ENCODE results near the gene PTPRK. TPM values are rescaled to one million over a fixed set of nuclear protein-coding genes. Genes with fewer than 3 reads are reported as not detected.

PTPRK gene
- total and polyA plus RNA-seq, 9 of the 15 experiments (the other 6 are each of a cell fraction or from before 2014, with no cell fraction given), result 0.04 to 0.51 TPM; not detected in 7

DNA sequence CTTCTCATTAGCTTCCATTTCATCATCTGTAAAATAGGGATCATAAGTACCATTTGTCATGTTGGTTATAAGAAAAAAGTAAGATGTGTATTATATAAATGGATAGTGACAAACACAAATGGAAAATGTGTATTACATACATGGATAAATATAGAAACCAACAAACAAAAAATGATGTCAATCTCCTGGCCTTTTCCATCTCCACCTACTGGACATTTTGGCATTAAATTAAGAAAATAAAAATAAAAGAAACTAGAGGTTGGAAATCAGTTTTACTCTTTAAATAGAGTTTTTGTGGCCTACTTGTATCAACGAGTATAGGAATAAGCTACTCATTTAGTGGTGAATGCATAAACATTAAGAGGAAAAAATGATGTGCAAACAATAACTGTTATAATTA, 552.0 kb downstream of the PTPRK start:
- H3K9me3 ChIP-seq (replicated peaks; ENCODE audit: control insufficient read depth, insufficient read depth, low read depth, low read length), result no peaks in the 10 kb centered on the region
- DNase-seq (ENCODE audit: extremely low read depth in 1 of 4, low spot score in 3 of 4), result no peak
- no peak overlapping the region for H3K27ac ChIP-seq (ENCODE audit: extremely low read depth, low read depth, low read length)
- WGBS (ENCODE audit: insufficient coverage, low coverage, missing lambda C conversion rate), result 0% methylated on average over 1 of the region's 1 CpG
- no peak overlapping the region for H3K4me3 ChIP-seq
- in situ Hi-C loops (cut with MboI) (no loop called here), intact Hi-C loops (cut with micrococcal nuclease) (no loop called here)
- no peaks in the 10 kb centered on the region for H4K20me1 ChIP-seq (replicated peaks; ENCODE audit: control insufficient read depth, insufficient read depth, low read length)
- CTCF ChIA-PET (ENCODE audit: low intra/inter-chr PET ratio), result no interaction called here
- no peaks in the 10 kb centered on the region for H3K36me3 ChIP-seq (ENCODE audit: control insufficient read depth, insufficient read depth, low read length)
- TF ChIP-seq, protein P1, sequence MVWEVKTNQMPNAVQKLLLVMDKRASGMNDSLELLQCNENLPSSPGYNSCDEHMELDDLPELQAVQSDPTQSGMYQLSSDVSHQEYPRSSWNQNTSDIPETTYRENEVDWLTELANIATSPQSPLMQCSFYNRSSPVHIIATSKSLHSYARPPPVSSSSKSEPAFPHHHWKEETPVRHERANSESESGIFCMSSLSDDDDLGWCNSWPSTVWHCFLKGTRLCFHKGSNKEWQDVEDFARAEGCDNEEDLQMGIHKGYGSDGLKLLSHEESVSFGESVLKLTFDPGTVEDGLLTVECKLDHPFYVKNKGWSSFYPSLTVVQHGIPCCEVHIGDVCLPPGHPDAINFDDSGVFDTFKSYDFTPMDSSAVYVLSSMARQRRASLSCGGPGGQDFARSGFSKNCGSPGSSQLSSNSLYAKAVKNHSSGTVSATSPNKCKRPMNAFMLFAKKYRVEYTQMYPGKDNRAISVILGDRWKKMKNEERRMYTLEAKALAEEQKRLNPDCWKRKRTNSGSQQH (CRISPR knock-in tag; IDR thresholded peaks at IDR 0.05), result no peak
- no peak for TF ChIP-seq TBL1XR1 (IDR thresholded peaks at IDR 0.05; ENCODE audit: low read length in 2 of 2)
- no peak for TF ChIP-seq PPARD (CRISPR knock-in tag; IDR thresholded peaks at IDR 0.05)
- no peak for TF ChIP-seq RCOR1 (IDR thresholded peaks at IDR 0.05; ENCODE audit: borderline replicate concordance in 1 of 2, low read depth in 2 of 2, low read length in 2 of 2)
- TF ChIP-seq, protein P2, sequence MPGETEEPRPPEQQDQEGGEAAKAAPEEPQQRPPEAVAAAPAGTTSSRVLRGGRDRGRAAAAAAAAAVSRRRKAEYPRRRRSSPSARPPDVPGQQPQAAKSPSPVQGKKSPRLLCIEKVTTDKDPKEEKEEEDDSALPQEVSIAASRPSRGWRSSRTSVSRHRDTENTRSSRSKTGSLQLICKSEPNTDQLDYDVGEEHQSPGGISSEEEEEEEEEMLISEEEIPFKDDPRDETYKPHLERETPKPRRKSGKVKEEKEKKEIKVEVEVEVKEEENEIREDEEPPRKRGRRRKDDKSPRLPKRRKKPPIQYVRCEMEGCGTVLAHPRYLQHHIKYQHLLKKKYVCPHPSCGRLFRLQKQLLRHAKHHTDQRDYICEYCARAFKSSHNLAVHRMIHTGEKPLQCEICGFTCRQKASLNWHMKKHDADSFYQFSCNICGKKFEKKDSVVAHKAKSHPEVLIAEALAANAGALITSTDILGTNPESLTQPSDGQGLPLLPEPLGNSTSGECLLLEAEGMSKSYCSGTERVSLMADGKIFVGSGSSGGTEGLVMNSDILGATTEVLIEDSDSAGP (CRISPR knock-in tag; IDR thresholded peaks at IDR 0.05), result no peak
- TF ChIP-seq ADNP (tag; IDR thresholded peaks at IDR 0.05), result no peak
- TF ChIP-seq CHCHD3 (CRISPR knock-in tag; IDR thresholded peaks at IDR 0.05), result no peak
- TF ChIP-seq GATAD2A (IDR thresholded peaks at IDR 0.05), result no peak
- TF ChIP-seq, protein P3, sequence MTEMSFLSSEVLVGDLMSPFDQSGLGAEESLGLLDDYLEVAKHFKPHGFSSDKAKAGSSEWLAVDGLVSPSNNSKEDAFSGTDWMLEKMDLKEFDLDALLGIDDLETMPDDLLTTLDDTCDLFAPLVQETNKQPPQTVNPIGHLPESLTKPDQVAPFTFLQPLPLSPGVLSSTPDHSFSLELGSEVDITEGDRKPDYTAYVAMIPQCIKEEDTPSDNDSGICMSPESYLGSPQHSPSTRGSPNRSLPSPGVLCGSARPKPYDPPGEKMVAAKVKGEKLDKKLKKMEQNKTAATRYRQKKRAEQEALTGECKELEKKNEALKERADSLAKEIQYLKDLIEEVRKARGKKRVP (CRISPR knock-in tag; IDR thresholded peaks at IDR 0.05), result no peak
- TF ChIP-seq KLF10 (CRISPR knock-in tag; IDR thresholded peaks at IDR 0.05), result no peak
- TF ChIP-seq MCM3 (IDR thresholded peaks at IDR 0.05), result no peak
- no peak for TF ChIP-seq ZNF699 (CRISPR knock-in tag; IDR thresholded peaks at IDR 0.05; ENCODE audit: insufficient replicate concordance)
- TF ChIP-seq RBM17 (IDR thresholded peaks at IDR 0.05; ENCODE audit: borderline replicate concordance, low read depth, low read length), result no peak
- no peak for TF ChIP-seq SREBF1 (IDR thresholded peaks at IDR 0.05; ENCODE audit: borderline replicate concordance, low read depth, low read length)
- TF ChIP-seq HOXB6 (CRISPR knock-in tag; IDR thresholded peaks at IDR 0.05; ENCODE audit: borderline replicate concordance), result no peak
- no peak for TF ChIP-seq ZKSCAN3 (CRISPR knock-in tag; IDR thresholded peaks at IDR 0.05)
- TF ChIP-seq SIX5 (IDR thresholded peaks at IDR 0.05; ENCODE audit: borderline replicate concordance in 1 of 2, insufficient read depth in 1 of 2, low read depth in 1 of 2, low read length in 2 of 2), result no peak
- TF ChIP-seq, protein P4, sequence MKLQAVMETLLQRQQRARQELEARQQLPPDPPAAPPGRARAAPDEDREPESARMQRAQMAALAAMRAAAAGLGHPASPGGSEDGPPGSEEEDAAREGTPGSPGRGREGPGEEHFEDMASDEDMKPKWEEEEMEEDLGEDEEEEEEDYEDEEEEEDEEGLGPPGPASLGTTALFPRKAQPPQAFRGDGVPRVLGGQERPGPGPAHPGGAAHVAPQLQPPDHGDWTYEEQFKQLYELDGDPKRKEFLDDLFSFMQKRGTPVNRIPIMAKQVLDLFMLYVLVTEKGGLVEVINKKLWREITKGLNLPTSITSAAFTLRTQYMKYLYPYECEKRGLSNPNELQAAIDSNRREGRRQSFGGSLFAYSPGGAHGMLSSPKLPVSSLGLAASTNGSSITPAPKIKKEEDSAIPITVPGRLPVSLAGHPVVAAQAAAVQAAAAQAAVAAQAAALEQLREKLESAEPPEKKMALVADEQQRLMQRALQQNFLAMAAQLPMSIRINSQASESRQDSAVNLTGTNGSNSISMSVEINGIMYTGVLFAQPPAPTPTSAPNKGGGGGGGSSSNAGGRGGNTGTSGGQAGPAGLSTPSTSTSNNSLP (IDR thresholded peaks at IDR 0.05; ENCODE audit: borderline replicate concordance, low read depth, low read length), result no peak
- no peak for TF ChIP-seq NUFIP1 (IDR thresholded peaks at IDR 0.05; ENCODE audit: partially characterized antibody)
- ATAC-seq, result no peak
- no peaks in the 10 kb centered on the region for H3K79me2 ChIP-seq (ENCODE audit: control insufficient read depth, insufficient read depth, low read length)
- H2AFZ ChIP-seq (ENCODE audit: low read depth, low read length), result no peak overlapping the region
- no peak overlapping the region for H3K4me2 ChIP-seq (ENCODE audit: insufficient read depth, low read length)
- no peak for FAIRE-seq
- no peaks in the 10 kb centered on the region for H3K4me1 ChIP-seq (replicated peaks in 1 of 2; ENCODE audit: control insufficient read depth in 2 of 2, insufficient read depth in 2 of 2, low read length in 2 of 2)
- no peaks in the 10 kb centered on the region for H3K27me3 ChIP-seq (ENCODE audit: control insufficient read depth in 2 of 2, insufficient read depth in 2 of 2, low read length in 2 of 2)
- no TSS peak for BruUV-seq (replicated peaks)
- H3K9me1 ChIP-seq (ENCODE audit: control insufficient read depth, insufficient read depth, low read length), result no peaks in the 10 kb centered on the region
- POLR2A ChIA-PET, result no interaction called here
- no peak overlapping the region for H3K9ac ChIP-seq (ENCODE audit: insufficient read depth in 1 of 2, low read depth in 2 of 2, low read length in 2 of 2)

Data from K562 (cell line).